Left colon (tissue), 2 donors: Measurements from ENCODE around the gene ANKRD28. TPM values are rescaled to one million over a fixed set of nuclear protein-coding genes. Genes with fewer than 3 reads are reported as not detected.

Source experiments
- ATAC-seq: fragments of 200-7000 bp; cut with Tn5 transposase; one replicate; pipeline ENCODE4 v1.9.1; 2020; ENCODE audit warnings: mild to moderate bottlenecking, moderate library complexity
- DNase-seq, 2 donors: peaks; one replicate each; pipeline ENCODE4 v3.0.0-alpha.2; 2020
- intact Hi-C, 2 donors: fragments of 100-400 bp; cut with DNase I in 1 of 2; cut with micrococcal nuclease in 1 of 2; formaldehyde crosslinking; loops; one replicate each; pipeline versions ENCODE4 v1.11.2 to v1.14.0; 2022; cut with DNase I, micrococcal nuclease
- total RNA-seq, 2 donors: library from RNA; stranded (reverse); fragmentation: NEBNext Ultra II Directional; extraction: Animal tissue kit (Norgen Biotek cat#: 25700); gene quantifications; one replicate each; pipeline ENCODE4 v1.2.1, GENCODE V29; 2021
- donor health status: DM: no; HTN: no; CAD: no.
- donor health status: DM: yes; HTN: yes; CAD: no.

Gene ANKRD28
- total RNA-seq, 2 donors from 2014 or later = 47.0 to 49.8 TPM

GRCh38 chr3:15651396-15651795, 146.4 kb downstream of the ANKRD28 start:
- intact Hi-C loops = no loop called here
- DNase-seq (no peak), ATAC-seq (no peak)

GRCh38 chr3:15649858-15650257, 147.9 kb downstream of the ANKRD28 start:
- no peak for ATAC-seq
- no peak for DNase-seq
- intact Hi-C loops = no loop called here

GRCh38 chr3:15649341-15649740, 148.4 kb downstream of the ANKRD28 start:
- no peak for ATAC-seq
- intact Hi-C loops = no loop called here
- no peak for DNase-seq

- intact Hi-C loops = no loop called here
- DNase-seq = no peak
- ATAC-seq = no peak
Observed at GRCh38 chr3:15647611-15648167, 150.1 kb downstream of the ANKRD28 start.

GRCh38 chr3:15646851-15647511, 150.8 kb downstream of the ANKRD28 start:
- ATAC-seq (no peak), DNase-seq (no peak)
- intact Hi-C loops = no loop called here

- intact Hi-C loops = no loop called here
- no peak for ATAC-seq
- no peak for DNase-seq
Observed at GRCh38 chr3:15645740-15646501, 151.9 kb downstream of the ANKRD28 start.

- intact Hi-C loops = no loop called here
- ATAC-seq (no peak), DNase-seq (no peak)
Observed at GRCh38 chr3:15645246-15645645, 152.5 kb downstream of the ANKRD28 start.

GRCh38 chr3:15638891-15639262, 158.9 kb downstream of the ANKRD28 start:
- no peak for ATAC-seq
- DNase-seq = no peak
- intact Hi-C loops = no loop called here

GRCh38 chr3:15638193-15638890, 159.4 kb downstream of the ANKRD28 start:
- intact Hi-C loops = no loop called here
- no peak for ATAC-seq

GRCh38 chr3:15637131-15637951, 160.4 kb downstream of the ANKRD28 start:
- no peak for DNase-seq
- ATAC-seq = no peak
- intact Hi-C loops = no loop called here

More at GRCh38 chr3:15638193-15638890, 159.4 kb downstream of the ANKRD28 start:
- DNase-seq = peak in 1 of 2 donors; percentile 62

GRCh38 chr3:15636028-15636709, 161.6 kb downstream of the ANKRD28 start:
- intact Hi-C loops = no loop called here
- no peak for DNase-seq
- peak; percentile 15 for ATAC-seq

GRCh38 chr3:15635121-15635661, 162.6 kb downstream of the ANKRD28 start:
- ATAC-seq = peak; percentile 28
- intact Hi-C loops = no loop called here
- DNase-seq = peak in 1 of 2 donors; percentile 64

- ATAC-seq (no peak), DNase-seq (no peak)
- intact Hi-C loops = no loop called here
Observed at GRCh38 chr3:15634671-15635070, 163.1 kb downstream of the ANKRD28 start.

- DNase-seq = no peak
- intact Hi-C loops = no loop called here
- ATAC-seq = no peak
Observed at GRCh38 chr3:15633766-15634598, 163.8 kb downstream of the ANKRD28 start.

- ATAC-seq (no peak), DNase-seq (no peak)
- intact Hi-C loops = no loop called here
Observed at GRCh38 chr3:15633159-15633558, 164.6 kb downstream of the ANKRD28 start.

GRCh38 chr3:15632212-15632580, 165.6 kb downstream of the ANKRD28 start:
- DNase-seq = no peak
- intact Hi-C loops = no loop called here
- ATAC-seq = no peak
